GM21390 (cell line): Measurements from ENCODE around the gene B4GAT1.
"Not testable (repeated sequence)": the region's sequence is repeated elsewhere in the genome, so short reads cannot be mapped to it uniquely, and the experiment has no call there.

Experiments used
- ATAC-seq: cut with Tn5 transposase; IDR thresholded peaks from one replicate; pipeline ENCODE4 v1.9.1; 2021; ENCODE audit not compliant: unreplicated experiment

Gene B4GAT1

GRCh38 chr11:66363805-66364535 is 16.5 kb upstream of the B4GAT1 start:
- no peak for ATAC-seq

GRCh38 chr11:66363187-66363601 is 15.8 kb upstream of the B4GAT1 start:
- ATAC-seq: no peak

- ATAC-seq: no peak
Measured at GRCh38 chr11:66362481-66363147, 15.2 kb upstream of the B4GAT1 start.

- ATAC-seq: no peak
Measured at GRCh38 chr11:66361502-66361941, 14.1 kb upstream of the B4GAT1 start.

- no peak for ATAC-seq
Measured at GRCh38 chr11:66360406-66361073, 13.1 kb upstream of the B4GAT1 start.

GRCh38 chr11:66359662-66360087 is 12.2 kb upstream of the B4GAT1 start:
- no peak for ATAC-seq

- not testable (repeated sequence) for ATAC-seq
Measured at GRCh38 chr11:66350560-66351235, 3.3 kb upstream of the B4GAT1 start.

GRCh38 chr11:66349084-66349386 is 1.6 kb upstream of the B4GAT1 start:
- ATAC-seq: no peak

- ATAC-seq: no peak
Measured at GRCh38 chr11:66346476-66347424, 679 bp downstream of the B4GAT1 start.

- ATAC-seq: peak; percentile 3
Measured at GRCh38 chr11:66345316-66345649, 2.1 kb downstream of the B4GAT1 start.

GRCh38 chr11:66344550-66345315 is 2.7 kb downstream of the B4GAT1 start, which contains the start of gene BRMS1:
Gene BRMS1 (minus strand): TSS chr11:66345104. CDS start chr11:66342234, 2,870 bp downstream.
- peak; percentile 64 for ATAC-seq

GRCh38 chr11:66343176-66343575 is 4.3 kb downstream of the B4GAT1 start:
- ATAC-seq: no peak

- no peak for ATAC-seq
Measured at GRCh38 chr11:66341502-66342126, 5.8 kb downstream of the B4GAT1 start.

- ATAC-seq: no peak
Measured at GRCh38 chr11:66340596-66341501, 6.6 kb downstream of the B4GAT1 start.

- no peak for ATAC-seq
Measured at GRCh38 chr11:66339686-66340483, 7.5 kb downstream of the B4GAT1 start.

GRCh38 chr11:66339162-66339675 is 8.2 kb downstream of the B4GAT1 start:
- ATAC-seq: no peak
